Effector CD4-positive, alpha-beta T cell (primary cell): Measurements from ENCODE around the gene CYBC1.

ENCODE experiments used
- DNase-seq: peaks from one replicate; pipeline ENCODE4 v3.0.0-alpha.2; 2020
- total RNA-seq: gene quantifications from one replicate; lab custom pipeline; 2026; lab: John Stamatoyannopoulos, UW

CYBC1 gene
- total RNA-seq: 107 reads per million, percentile 84 among the genes with 10 or more reads in this experiment

GRCh38 chr17:82450357-82451106 lies at the start of gene CYBC1:
Gene CYBC1, minus strand, starts transcription at chr17:82450752. Its CDS starts 1,498 bp downstream, at chr17:82449254.
- peak; percentile 93 for DNase-seq

DNA sequence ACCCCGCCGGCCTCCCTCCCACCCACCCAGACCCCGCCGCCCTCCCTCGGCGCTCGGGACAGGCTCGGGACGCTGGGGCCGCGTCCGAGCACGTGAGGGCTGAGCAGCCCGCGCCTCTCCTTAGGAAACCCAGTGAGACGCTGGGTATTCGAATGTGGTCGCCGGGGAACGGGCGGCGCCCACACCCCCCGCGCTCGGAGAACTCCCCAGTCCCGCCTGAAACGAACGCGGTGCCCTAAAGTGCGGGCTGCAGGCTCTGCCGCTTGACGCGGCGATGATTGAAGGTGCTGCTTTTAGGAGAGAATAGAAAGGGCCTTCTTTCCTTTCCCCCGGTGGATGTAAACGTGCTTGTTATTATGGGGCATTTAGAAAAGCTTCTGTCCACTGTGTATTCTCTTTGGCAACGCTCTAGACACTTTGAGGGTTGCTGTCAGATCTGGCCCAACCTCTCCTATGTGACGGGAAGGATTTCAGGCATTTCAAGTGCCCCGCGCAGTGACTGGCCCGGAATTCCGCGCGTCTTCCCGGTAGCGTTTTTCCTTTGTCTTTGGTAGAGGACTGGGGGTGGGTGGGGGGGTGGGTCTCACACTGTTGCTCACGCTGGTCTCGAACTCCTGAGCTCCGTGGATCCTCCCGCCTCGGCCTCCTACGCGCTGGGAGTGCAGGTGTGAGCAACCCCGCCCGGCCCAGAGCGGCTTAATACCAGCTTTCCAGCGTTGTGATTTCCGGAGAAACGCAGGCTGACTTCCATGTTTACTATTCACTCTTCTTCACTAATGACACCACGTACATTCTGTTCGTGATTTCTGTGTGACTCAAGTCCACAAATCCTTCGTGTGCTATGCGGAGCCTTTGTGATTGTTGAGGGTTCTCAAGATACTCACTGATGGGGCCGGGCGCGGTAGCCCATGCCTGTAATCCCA lies 47.2 kb upstream of the CYBC1 start:
- DNase-seq: peak; percentile 33

- peak; percentile 90 for DNase-seq
These were observed 46.2 kb upstream of the CYBC1 start for GRCh38 chr17:82496529-82497434.

DNA sequence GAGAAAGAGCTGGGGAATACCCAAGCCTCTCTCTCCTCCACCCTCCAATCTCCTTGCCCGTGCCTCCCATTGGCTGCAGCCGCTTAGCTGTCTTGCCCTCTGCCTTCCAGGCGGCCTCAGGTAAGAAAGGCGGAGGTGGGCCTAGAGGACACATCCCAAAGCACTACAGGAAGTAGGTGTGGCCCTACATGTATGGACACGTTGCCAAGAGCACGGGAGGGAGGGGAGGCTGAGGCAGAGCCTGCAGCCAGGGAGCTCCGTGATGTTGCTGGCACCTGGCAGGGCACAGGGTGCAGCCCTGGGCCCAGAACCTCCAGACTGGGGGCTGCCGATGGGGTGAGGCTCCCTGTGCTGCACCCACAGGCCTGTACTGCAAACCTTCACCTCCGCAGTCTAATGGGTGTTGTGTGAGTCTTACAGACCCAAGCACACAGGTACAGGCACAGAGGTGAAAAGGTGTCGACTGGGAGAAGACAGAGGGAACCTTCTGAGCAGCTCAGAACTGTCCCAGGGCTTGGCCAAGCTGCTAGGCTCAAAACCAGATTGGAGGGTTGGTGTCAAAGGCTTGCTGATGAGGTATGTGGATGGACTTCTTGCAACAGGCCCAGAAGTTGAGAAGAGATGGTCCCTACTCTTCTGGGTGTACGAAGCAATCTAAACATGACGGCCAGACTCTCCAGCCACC lies 45.4 kb upstream of the CYBC1 start:
- DNase-seq: no peak

DNA sequence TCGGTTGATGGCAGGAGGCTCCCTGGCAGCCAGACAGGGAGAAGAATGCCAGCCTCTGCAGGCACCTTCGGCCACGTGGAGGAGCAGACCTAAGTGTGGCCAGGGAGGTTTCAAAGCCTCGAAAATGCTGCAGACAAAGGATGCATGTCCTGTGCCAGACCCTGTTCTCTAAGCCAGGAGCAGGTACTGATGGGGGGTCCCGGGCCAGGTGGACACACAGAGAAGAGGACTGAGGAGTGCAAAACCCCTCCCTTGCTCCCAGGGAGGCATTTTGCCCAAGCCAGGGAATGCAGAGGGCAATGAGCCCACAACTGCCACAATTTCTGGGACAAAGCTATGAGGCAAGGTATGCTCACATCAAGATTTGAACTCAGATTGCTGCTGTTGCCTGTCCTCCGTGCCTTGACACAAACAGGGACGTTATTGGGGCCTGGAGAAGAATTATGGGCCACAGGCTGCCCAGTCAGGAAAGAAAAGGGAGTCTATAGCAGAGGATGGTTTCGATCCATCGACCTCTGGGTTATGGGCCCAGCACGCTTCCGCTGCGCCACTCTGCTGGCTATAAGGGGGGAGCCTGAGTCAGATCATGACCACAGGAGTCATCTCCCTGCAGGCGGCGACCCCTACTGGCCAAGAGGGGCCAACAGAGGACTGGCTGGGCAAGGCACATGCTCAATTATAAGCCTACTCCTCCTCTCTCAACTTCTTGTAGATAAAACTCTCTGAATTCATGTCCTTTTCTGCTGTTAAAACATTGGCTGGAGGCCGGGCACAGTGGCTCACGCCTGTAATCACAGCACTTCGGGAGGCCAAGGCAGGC lies 43.9 kb upstream of the CYBC1 start:
- peak; percentile 78 for DNase-seq

DNA sequence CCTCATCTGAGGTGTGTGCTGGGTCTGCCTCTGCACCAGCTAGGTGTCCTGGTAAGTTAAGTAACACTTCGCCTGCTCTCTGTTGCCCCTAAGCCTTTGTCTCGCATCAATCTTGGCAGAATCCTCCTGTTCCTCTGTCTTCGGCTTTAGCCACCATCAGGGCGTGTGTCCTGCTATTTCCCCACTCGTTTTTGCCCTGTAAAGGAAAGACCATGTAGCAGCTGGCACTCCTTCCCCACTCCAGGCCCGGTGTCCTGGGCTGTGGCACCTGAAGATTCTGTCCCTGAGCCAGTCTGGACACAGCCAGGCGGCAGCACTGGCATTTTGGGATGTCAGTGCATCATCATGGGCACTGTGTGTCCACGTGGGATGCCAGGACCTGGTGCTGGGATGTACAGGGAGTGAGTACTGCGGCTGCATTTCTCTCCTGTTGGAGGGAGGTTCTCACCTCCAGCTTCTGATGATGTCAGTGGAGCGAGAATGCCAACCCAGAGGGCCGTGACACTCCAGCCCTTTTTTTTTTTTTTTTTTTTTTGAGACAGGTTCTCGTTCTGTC lies 42.8 kb upstream of the CYBC1 start:
- no peak for DNase-seq

DNA sequence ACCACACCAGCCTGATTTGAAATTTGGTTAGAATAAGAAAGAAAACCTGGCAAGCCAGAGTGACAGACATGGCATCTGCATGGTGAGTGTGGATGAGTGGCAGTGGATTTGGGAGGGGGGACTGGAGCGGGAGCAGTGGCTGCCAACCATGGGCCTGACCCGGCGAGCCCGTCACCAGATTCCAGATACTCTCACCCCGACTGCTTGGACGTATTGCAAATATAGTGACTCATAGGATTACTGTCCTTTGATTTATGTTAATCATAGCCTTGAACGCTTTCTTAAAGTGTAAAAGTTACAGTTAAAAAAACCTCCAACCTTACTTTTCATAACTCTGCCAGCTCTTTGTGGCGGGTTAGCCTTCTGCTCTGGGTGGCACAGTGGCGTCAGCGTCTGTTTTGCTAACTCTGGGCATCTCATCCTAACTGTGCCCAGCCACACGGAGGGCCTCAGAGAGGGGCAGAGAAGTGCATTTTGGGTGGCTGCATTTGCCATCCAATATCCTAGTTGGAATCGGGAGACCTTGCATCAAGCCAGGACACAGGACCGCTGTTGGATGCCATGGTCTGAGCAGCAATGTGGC lies 42.2 kb upstream of the CYBC1 start:
- no peak for DNase-seq

GRCh38 chr17:82491533-82491932 lies 41.0 kb upstream of the CYBC1 start:
- DNase-seq: no peak

GRCh38 chr17:82491196-82491530 lies 40.6 kb upstream of the CYBC1 start:
- no peak for DNase-seq

DNA sequence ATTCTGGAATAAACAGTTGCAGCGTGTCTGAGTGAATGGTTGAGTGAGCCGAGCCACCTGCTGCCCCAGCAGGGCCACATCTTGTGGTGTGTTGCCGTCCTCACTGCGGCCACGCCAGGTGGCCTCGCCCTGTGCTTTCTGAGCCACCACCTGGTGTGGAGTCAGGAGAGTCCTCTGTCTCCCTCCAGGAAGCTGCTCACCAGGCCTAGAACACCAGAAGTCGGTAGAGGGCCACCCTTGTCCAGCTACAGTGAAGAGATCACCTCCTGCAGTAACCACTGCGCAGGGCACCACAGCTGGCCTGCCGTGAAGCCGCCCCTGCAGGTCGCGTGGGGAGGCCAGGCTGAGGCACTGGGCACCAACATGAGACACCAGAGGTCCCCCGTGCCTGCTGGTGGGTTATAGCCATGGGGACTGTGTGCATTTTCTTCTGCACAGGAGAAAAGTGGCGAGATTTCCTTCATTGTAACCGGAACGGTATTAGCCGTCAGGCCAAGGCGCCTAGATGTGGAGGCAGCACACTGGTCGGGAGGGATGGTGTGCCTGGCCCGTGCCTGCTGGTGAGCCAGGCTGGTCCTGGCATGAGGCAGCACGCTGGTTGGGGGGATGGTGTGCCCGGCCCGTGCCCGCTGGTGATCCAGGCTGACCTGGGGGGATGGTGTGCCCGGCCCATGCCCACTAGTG lies 40.1 kb upstream of the CYBC1 start:
- no peak for DNase-seq

GRCh38 chr17:82489851-82490511 lies 39.4 kb upstream of the CYBC1 start:
- DNase-seq: no peak

DNA sequence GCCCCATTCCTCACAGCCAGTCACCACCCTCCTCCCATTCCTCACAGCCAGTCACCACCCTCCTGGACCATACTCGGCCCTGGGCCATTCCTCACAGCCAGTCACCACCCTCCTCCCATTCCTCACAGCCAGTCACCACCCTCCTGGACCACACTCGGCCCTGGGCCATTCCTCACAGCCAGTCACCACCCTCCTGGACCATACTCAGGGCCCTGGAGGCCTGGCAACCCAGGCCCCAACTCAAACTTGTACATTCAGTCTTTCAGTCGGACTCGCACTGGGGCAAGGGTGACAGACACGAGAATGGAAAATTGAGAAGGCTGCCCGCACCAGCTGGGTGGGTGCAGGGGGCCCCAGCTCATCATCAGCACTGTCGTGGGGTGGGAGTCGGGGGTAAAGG lies 38.6 kb upstream of the CYBC1 start:
- DNase-seq: no peak

- no peak for DNase-seq
These were observed 37.4 kb upstream of the CYBC1 start for GRCh38 chr17:82487910-82488309.

- no peak for DNase-seq
These were observed 35.9 kb upstream of the CYBC1 start for GRCh38 chr17:82486231-82487094.

DNA sequence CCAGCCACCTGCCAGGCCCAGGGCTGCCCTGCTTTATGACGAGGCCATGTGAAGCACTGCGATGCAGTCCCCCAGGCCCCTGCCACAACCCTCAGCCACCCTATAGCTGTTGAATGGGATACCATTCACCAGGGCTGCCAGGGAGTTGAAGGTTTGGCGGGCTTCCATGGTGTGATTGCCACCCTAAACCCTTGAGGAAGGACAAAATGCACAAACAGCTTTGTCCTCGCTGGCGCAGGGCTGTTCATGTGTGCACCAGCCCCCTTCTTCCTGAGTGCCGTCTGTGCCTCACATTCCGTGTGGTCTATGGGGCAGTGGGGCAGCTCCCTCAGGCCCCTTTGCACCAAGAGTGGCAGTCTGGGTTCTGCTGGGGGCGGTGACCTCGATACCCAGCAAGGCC lies 33.3 kb upstream of the CYBC1 start:
- DNase-seq: no peak

GRCh38 chr17:82483204-82483660 lies 32.7 kb upstream of the CYBC1 start:
- DNase-seq: no peak

GRCh38 chr17:82480318-82480717 lies 29.8 kb upstream of the CYBC1 start:
- DNase-seq: no peak

DNA sequence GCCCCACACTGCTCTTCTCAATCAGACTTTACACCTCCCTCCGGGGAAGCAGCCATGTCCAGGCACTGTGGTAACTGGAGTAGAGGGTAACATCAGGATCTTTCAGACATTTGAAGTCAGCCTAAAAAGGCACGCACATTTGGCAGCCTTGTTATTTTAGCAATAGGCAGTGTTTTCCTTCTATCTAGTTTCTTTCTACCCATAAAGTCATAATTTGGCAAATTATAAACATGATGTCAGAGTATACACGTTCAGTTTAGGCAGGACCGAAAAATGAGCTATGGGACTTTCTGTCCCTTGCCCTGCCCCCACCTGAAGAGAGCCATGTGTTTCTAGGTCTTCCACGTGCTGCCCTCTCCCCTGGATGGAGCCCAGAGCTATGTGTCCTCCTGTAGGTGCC lies 29.1 kb upstream of the CYBC1 start:
- no peak for DNase-seq
